ENCODE results near the gene SLC5A11.

GRCh38 chr16:24939738-24940137 is 94.0 kb downstream of the SLC5A11 start:
- TF ChIP-seq SUZ12 (IDR thresholded peaks at IDR 0.05), result no peak
- TF ChIP-seq FOXM1 (IDR thresholded peaks at IDR 0.05; ENCODE audit: borderline replicate concordance), result no peak
- TF ChIP-seq TARDBP (IDR thresholded peaks at IDR 0.05), result no peak
- TF ChIP-seq ARNT (IDR thresholded peaks at IDR 0.05), result no peak
- no peak for TF ChIP-seq PKNOX1 (IDR thresholded peaks at IDR 0.05)
- no peak for TF ChIP-seq BHLHE40 (IDR thresholded peaks at IDR 0.05; ENCODE audit: borderline replicate concordance)
